Activated CD4-positive, alpha-beta T cell treated with anti-CD3 and anti-CD28 coated beads for 36 hours (primary cell): ENCODE measurements around the gene FBXO10. TPM values are rescaled to one million over a fixed set of nuclear protein-coding genes. Genes with fewer than 3 reads are reported as not detected.

Experiments
- ATAC-seq: fragments of 200-7000 bp; cut with Tn5 transposase; one replicate; pipeline ENCODE4 v1.10.0; 2021; ENCODE audit warnings: mild to moderate bottlenecking, moderate library complexity
- CTCF ChIA-PET: fragments of 350-600 bp; sonication (Branson Sonifier 250); formaldehyde crosslinking; loops from one replicate; lab custom pipeline; 2021; ENCODE audit warnings: antibody characterized with exemption; lab: Charles Lee
- POLR2A ChIA-PET: fragments of 350-600 bp; sonication (Branson Sonifier 250); formaldehyde crosslinking; loops from one replicate; lab custom pipeline; 2021; ENCODE audit warnings: antibody characterized with exemption, inconsistent platforms; lab: Charles Lee
- DNase-seq: peaks from one replicate; pipeline ENCODE4 v3.0.0-alpha.2; 2020
- H3K27ac Mint-ChIP-seq: one replicate; pipeline ENCODE4 v1.8.0; 2021; ENCODE audit warnings: mixed read lengths
- H3K27me3 Mint-ChIP-seq: one replicate; pipeline ENCODE4 v1.8.0; 2021; ENCODE audit warnings: mixed read lengths
- H3K36me3 Mint-ChIP-seq: one replicate; pipeline ENCODE4 v1.8.0; 2021; ENCODE audit warnings: low read depth, mixed read lengths
- H3K4me1 Mint-ChIP-seq: one replicate; pipeline ENCODE4 v1.8.0; 2021; ENCODE audit warnings: mixed read lengths
- H3K4me3 Mint-ChIP-seq: one replicate; pipeline ENCODE4 v1.8.0; 2021; ENCODE audit warnings: mild to moderate bottlenecking, moderate library complexity, mixed read lengths
- H3K9me3 Mint-ChIP-seq: one replicate; pipeline ENCODE4 v1.8.0; 2021; ENCODE audit warnings: low read depth, mixed read lengths
- intact Hi-C, 2 experiments: fragments of 100-400 bp; cut with DNase I in 1 of 2; cut with micrococcal nuclease in 1 of 2; formaldehyde crosslinking; loops; one replicate each; pipeline versions ENCODE4 v1.14.2 to v1.15.1; 2022 to 2024; cut with DNase I, micrococcal nuclease
- total RNA-seq, 2 experiments: library from RNA; stranded (reverse); gene quantifications; one replicate each; pipeline ENCODE4 v1.2.3, GENCODE V29; 2021

The FBXO10 gene
- total RNA-seq, 2 experiments from 2014 or later, result 2.6 TPM

DNA sequence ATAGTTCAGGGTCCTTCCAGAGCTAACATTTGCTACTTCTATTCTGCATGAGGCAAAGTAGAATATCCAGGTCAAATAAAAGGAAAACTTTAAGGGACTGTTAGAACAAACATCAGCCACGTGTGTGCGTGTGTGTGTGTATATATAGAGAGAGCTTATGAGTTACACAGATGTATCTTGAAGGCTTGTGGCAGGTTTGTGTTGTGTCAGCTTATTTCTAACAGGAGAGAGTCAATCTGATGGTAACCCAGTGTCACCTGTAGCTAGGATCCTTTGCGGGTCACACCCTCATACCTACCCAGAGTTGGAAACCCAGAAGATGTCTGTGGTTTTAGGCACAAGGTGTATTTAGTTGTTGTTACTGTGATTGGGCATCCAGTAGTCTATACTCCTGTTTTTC lies 77.7 kb downstream of the FBXO10 start:
- Mint-ChIP-seq H3K4me3 (no peak overlapping the region), H3K36me3 (peaks cover 68% of the 10 kb centered on the region), H3K4me1 (peaks cover 5% of the 10 kb centered on the region), H3K27ac (no peak overlapping the region), H3K27me3 (no peaks in the 10 kb centered on the region), H3K9me3 (no peaks in the 10 kb centered on the region)
- ChIA-PET CTCF (no interaction called here), POLR2A (interaction anchor here (1.2 kb wide), 1 partner anchor 12 kb away, joined by 3 read pairs; the partner anchor contains the start of gene POLR1E)
- intact Hi-C loops, result no loop called here
- no peak for ATAC-seq
- no peak for DNase-seq

DNA sequence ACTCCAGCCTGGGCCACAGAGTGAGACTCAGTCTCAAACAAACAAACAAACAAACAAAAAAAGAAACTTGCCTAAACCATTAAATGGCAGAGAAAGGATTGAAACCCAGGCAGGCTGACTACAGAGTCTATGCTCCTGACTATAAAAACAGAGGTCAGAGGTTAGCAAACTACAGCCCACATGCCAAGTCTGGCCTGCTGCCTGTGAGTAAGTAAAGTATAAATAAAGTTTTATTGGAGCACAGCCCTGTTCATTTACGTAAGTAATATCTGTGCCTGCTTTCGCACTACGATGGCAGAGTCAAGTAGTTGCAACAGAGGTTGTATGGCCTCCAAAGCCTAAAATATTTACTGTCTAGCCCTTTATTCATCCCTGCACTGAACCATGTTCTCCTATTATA lies 78.9 kb downstream of the FBXO10 start:
- Mint-ChIP-seq H3K9me3 (no peaks in the 10 kb centered on the region), H3K27me3 (no peaks in the 10 kb centered on the region), H3K27ac (no peak overlapping the region), H3K4me3 (no peak overlapping the region), H3K4me1 (no peaks in the 10 kb centered on the region), H3K36me3 (peaks cover 64% of the 10 kb centered on the region)
- ChIA-PET POLR2A (interaction anchor here (0.6 kb wide), 1 partner anchor 171 kb away, joined by 3 read pairs; no protein-coding TSS in a partner anchor), CTCF (no interaction called here)
- ATAC-seq (no peak), DNase-seq (no peak)
- intact Hi-C loops, result no loop called here

DNA sequence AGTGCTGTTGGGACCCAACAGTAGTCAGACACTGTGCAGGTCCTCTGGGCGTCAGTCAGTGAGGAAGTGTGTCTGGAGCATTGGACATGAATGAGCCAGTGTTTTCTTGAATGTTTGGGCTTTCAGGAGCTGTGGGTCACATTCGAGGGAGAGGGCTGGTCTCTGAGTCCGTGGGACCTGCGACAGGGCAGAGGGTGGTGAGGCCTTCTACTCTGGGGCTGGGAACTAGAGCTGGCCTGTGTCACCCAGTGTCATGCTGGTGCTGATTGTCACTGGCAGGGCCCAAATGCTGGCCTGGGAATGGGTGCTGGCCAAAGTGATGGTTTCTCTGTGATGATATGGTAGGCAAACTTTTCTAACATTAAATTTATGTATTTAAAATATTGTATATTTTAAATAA lies 80.2 kb downstream of the FBXO10 start:
- H3K4me3 Mint-ChIP-seq, result no peak overlapping the region
- H3K4me1 Mint-ChIP-seq, result no peaks in the 10 kb centered on the region
- POLR2A ChIA-PET, result interaction anchor here (0.6 kb wide), 1 partner anchor 253 kb away, joined by 3 read pairs; no protein-coding TSS in a partner anchor
- no peaks in the 10 kb centered on the region for H3K9me3 Mint-ChIP-seq
- no peaks in the 10 kb centered on the region for H3K27me3 Mint-ChIP-seq
- H3K36me3 Mint-ChIP-seq, result peaks cover 59% of the 10 kb centered on the region
- ATAC-seq (no peak), DNase-seq (no peak)
- CTCF ChIA-PET, result interaction anchor here (0.6 to 0.9 kb wide), 3 partner anchors 11 to 933 kb away, joined by 3 read pairs; no protein-coding TSS in a partner anchor
- H3K27ac Mint-ChIP-seq, result no peak overlapping the region
- intact Hi-C loops, result no loop called here

DNA sequence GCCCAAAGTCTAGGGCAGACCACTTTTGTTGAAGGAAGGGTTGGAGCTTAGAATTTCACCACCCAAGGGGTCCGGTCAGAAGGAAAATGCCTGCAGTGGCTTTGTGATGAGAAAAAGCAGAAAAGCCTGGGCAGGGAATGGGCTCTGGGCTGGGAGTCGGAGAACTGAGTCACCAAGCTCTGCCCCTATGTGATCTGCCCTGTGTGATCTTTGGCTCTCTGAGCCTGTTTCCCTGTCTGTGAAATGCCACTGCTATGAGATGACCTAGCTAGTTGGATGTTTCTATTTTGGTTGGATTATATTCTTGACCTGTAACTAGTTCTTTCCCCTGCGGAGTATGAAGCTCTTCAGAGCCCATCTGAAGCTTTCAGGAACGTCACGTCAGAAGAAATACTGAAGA lies 80.6 kb downstream of the FBXO10 start:
- ATAC-seq (no peak), DNase-seq (no peak)
- Mint-ChIP-seq H3K27me3 (no peaks in the 10 kb centered on the region), H3K36me3 (peaks cover 59% of the 10 kb centered on the region), H3K9me3 (no peaks in the 10 kb centered on the region), H3K4me3 (no peak overlapping the region), H3K4me1 (peaks cover 2% of the 10 kb centered on the region), H3K27ac (no peak overlapping the region)
- ChIA-PET CTCF (interaction anchor here (0.6 to 0.9 kb wide), 2 partner anchors 17 to 933 kb away, joined by 3 read pairs; no protein-coding TSS in a partner anchor), POLR2A (no interaction called here)
- intact Hi-C loops, result no loop called here

DNA sequence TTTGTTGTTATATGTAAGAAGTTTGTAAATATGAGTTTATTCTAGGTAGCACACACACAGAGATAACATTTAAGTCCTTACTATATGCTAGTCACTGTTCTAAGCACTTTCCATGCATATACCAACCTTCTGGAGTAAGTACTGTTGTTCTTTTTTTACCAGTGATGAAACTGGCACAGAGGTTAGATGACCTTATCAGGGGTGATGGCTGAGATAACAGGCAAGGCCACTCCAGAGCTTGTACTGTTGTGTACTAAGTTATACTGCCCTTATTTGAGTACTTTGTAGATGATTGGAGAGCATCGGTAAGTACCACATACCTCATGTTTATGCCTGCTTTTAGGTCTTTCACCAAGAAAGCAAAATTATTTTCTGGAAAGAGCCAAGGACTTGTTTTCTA lies 84.2 kb downstream of the FBXO10 start:
- Mint-ChIP-seq H3K27ac (no peak overlapping the region), H3K27me3 (no peaks in the 10 kb centered on the region), H3K36me3 (peaks cover 70% of the 10 kb centered on the region), H3K4me1 (peaks cover 27% of the 10 kb centered on the region), H3K4me3 (no peak overlapping the region), H3K9me3 (no peaks in the 10 kb centered on the region)
- ChIA-PET POLR2A (no interaction called here), CTCF (no interaction called here)
- intact Hi-C loops, result no loop called here
- no peak for ATAC-seq
- no peak for DNase-seq

DNA sequence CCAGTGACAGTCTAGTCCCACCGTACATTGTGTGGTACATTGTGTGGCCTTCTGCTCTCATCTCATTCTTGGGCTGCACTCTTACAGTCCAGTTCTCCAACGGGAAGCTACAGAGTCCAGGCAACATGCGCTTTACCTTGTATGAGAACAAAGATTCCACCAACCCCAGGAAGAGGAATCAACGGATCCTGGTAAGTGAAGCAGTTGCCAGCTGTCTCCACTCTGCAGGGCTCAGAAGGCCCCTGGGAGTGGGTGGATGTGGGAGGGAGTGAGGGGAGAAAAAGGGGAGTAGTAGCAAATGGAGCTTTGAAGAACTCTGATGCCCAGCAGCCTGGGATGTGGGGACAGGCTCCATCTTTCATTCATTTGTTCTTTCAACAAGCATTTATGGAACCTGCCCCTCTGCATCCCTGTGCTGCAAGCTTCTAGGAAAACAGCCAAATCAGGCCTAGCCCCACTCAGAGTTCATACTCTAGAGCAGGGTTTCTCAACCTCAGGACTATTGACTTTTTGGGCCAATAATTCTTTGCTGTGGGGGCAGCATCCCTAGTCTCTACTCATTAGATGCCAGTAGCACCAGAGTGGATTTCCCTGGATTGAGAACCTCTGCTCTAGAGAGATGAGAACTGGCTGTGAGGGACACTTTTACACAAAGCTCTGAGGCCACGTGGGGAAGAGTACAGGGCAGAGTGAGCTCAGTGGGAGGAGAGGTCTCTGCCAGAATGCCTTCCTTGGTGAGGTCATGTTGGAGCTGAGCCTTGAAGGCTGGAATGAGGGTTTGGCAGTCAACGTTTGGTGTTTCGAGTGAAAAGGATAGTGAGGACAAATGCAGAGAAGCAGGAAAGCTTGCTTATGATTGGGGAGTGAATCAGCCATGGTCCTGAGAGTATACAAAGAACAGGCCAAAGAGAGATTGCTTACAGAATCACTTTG lies 89.3 kb downstream of the FBXO10 start:
- H3K9me3 Mint-ChIP-seq, result no peaks in the 10 kb centered on the region
- no peak for ATAC-seq

DNA sequence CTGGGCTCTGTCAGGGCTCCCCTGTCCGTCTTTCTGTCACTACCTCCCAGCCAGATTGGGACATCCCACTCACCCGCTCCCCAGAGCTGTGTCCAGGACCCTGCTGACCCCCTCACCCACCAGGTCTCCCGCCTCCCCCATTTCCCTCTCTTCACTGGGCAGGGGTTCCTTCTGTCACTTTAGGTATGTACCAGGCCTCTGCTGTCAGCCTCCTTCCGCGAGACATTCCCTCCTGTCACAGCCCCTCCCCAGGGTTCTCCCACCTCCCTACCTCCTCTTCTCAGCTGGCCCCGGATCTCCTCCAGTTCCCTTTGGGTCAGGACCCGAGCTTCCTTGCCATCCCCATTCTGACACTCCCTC lies 89.9 kb downstream of the FBXO10 start:
- H3K27me3 Mint-ChIP-seq, result peaks cover 7% of the 10 kb centered on the region
- DNase-seq, result no peak
- POLR2A ChIA-PET, result interaction anchor here (1.0 to 1.8 kb wide), 3 partner anchors 12 to 21 kb away, joined by 3 to 13 read pairs (median 4); partner anchors contain the start of gene ZBTB5

More for the DNA sequence above, 89.3 kb downstream of the FBXO10 start:
- Mint-ChIP-seq H3K27ac (peak overlapping the region; percentile 91), H3K4me3 (peak overlapping the region; percentile 94), H3K27me3 (peaks cover 1% of the 10 kb centered on the region), H3K4me1 (peaks cover 42% of the 10 kb centered on the region), H3K36me3 (peaks cover 45% of the 10 kb centered on the region)
- ChIA-PET POLR2A (interaction anchor here (0.6 to 1.8 kb wide), 3 partner anchors 11 to 255 kb away, joined by 3 to 13 read pairs (median 4); partner anchors contain the start of gene ZBTB5), CTCF (interaction anchor here (1.2 to 1.6 kb wide), 3 partner anchors 16 to 71 kb away, joined by 3 to 7 read pairs (median 4); no protein-coding TSS in a partner anchor)
- no peak for DNase-seq
- intact Hi-C loops, result loop anchor here (1.0 to 10.0 kb wide), 9 partner anchors 90 to 1292 kb away; partner anchors contain the start of genes CLTA (in 1 of the 2), EXOSC3 (in 1 of the 2), FBXO10 (in 1 of the 2) and FRMPD1 (in 1 of the 2)

DNA sequence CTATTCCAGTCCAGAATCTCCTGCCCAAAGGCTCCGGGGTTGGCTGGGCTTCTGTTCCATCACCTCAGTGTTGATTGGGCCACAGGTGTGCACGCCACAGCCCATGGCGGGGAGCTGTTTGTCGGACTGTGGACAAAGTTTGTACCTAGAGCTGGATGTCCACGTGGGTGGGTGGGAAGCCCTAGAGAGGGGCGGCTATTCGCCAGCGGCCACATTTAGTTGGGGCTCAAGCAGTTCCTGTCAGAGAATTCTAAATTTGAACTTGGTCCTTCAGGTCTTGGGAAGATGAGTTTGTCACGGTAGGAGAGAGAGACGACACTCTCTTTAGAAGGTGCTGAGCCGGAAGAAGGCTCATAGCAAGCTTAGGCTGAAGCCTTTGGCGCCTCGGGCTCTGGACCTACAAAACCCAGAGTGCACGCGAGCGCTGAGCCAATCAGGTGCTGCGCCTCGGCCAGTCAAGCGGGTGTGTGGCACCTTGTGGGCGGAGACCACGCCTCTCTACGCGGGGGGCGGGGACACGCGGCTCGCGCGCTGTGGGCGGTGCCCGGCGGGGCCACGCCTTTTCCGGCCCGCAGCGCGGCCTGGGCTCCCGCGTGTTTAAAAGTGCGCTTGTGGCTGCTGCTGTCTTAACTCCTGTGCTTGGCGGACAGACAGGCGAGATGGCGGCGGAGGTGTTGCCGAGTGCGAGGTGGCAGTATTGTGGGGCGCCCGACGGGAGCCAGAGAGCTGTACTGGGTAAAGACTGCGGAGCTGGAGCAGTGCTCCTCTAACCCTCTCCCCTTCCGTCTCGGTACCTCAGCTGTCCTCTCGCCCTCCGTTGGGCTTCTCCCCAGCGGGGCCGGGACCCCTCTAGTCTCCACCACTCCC lies 90.6 kb downstream of the FBXO10 start, which contains the start of gene POLR1E:
POLR1E (plus strand) TSS at position 560 of the 867 bp plus-strand sequence; CDS start at position 660, 100 bp downstream.
- Mint-ChIP-seq H3K4me1 (peaks cover 41% of the 10 kb centered on the region), H3K27ac (peak within 1 kb of the TSS; percentile 93), H3K36me3 (peaks cover 38% of the 10 kb centered on the region), H3K27me3 (peaks cover 7% of the 10 kb centered on the region), H3K9me3 (no peaks in the 10 kb centered on the region), H3K4me3 (peak within 1 kb of the TSS; percentile 94)
- POLR2A ChIA-PET, result interaction anchor here (1.0 to 1.8 kb wide), 3 partner anchors 13 to 20 kb away, joined by 3 to 13 read pairs (median 4); partner anchors contain the start of gene ZBTB5
- DNase-seq, result peak; percentile 98
- intact Hi-C loops, result loop anchor here (1.0 to 10.0 kb wide), 19 partner anchors 20 to 1291 kb away; partner anchors contain the start of genes EXOSC3 (in 2 of the 2), GRHPR (in 2 of the 2), SLC25A51 (in 2 of the 2) and TOMM5 (in 2 of the 2)
- CTCF ChIA-PET, result interaction anchor here (0.6 to 1.6 kb wide), 7 partner anchors 11 to 428 kb away, joined by 3 to 7 read pairs (median 3); no protein-coding TSS in a partner anchor
- peak; percentile 97 for ATAC-seq

More for the DNA sequence above, 89.9 kb downstream of the FBXO10 start:
- H3K4me3 Mint-ChIP-seq, result peak overlapping the region; percentile 94
- intact Hi-C loops, result loop anchor here (1.0 to 10.0 kb wide), 9 partner anchors 91 to 1291 kb away; partner anchors contain the start of genes CLTA (in 1 of the 2), EXOSC3 (in 1 of the 2), FBXO10 (in 1 of the 2) and FRMPD1 (in 1 of the 2)
- no peak for ATAC-seq
- peaks cover 43% of the 10 kb centered on the region for H3K36me3 Mint-ChIP-seq
- no peaks in the 10 kb centered on the region for H3K9me3 Mint-ChIP-seq
- peaks cover 42% of the 10 kb centered on the region for H3K4me1 Mint-ChIP-seq
- CTCF ChIA-PET, result interaction anchor here (1.0 to 1.6 kb wide), 5 partner anchors 15 to 93 kb away, joined by 3 to 7 read pairs (median 4); no protein-coding TSS in a partner anchor
- H3K27ac Mint-ChIP-seq, result peak overlapping the region; percentile 91

DNA sequence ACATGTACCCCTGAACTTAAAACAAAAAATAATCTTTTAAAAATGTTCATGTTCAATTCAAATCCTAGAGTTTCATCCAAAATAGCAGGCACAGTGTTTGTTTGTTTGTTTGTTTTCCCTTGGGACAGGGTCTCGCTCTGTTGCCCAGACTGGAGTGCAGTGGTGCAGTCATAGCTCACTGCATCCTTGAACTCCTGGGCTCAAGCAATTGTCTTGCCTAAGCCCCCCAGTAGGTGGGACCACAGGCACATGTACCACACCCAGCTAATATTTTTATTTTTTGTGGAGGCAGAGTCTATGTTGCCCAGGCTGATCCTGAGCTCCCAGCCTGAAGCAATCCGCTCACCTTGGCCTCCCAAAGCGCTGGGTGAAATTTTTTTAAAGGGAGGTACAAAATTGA lies 95.4 kb downstream of the FBXO10 start:
- Mint-ChIP-seq H3K36me3 (no peaks in the 10 kb centered on the region), H3K27ac (no peak overlapping the region), H3K4me1 (peaks cover 10% of the 10 kb centered on the region), H3K27me3 (peaks cover 22% of the 10 kb centered on the region), H3K4me3 (no peak overlapping the region), H3K9me3 (no peaks in the 10 kb centered on the region)
- DNase-seq (no peak), ATAC-seq (no peak)
- intact Hi-C loops, result loop anchor here (10.0 kb wide), 4 partner anchors 274 to 1286 kb away; partner anchors contain the start of genes CLTA (in 1 of the 2), EXOSC3 (in 1 of the 2), SLC25A51 (in 1 of the 2) and TRMT10B (in 1 of the 2)
- CTCF ChIA-PET, result interaction anchor here (1.0 to 4.6 kb wide), 4 partner anchors 11 to 422 kb away, joined by 3 to 15 read pairs (median 4); partner anchors contain the start of gene ZBTB5
- POLR2A ChIA-PET, result interaction anchor here (1.1 kb wide), 1 partner anchor 15 kb away, joined by 3 read pairs; no protein-coding TSS in a partner anchor
